ENCODE data around the gene EFNA5. TPM values are rescaled to one million over a fixed set of nuclear protein-coding genes. Genes with fewer than 3 reads are reported as not detected.

Gene EFNA5
- total RNA-seq, 1 experiment from 2014 or later, result 51.2 TPM

- H3K4me1 Mint-ChIP-seq (ENCODE audit: insufficient read depth, unreplicated experiment), result peaks cover 2% of the 10 kb centered on the region
Measured at GRCh38 chr5:107680099-107680498, 9.4 kb upstream of the EFNA5 start.

DNA sequence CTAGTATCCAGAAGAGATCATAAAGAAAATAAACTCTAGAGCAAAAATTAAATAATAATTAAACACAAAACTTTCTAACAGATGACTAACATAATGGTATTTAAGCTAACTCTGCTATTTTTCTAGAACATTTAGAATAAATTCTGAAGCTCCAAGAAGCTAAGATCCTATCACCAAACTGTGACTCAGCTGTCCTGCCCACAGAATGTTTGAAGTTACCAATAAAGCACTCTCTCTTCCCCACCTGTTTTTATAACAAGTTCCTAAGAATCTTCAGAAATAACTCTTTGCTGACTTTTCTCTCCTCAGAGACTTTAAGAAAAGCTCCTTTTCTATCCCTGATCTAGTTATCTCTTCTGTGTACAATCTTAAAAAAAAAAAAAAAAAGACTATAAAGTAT is 6.0 kb upstream of the EFNA5 start:
- H3K4me3 Mint-ChIP-seq (ENCODE audit: unreplicated experiment), result no peak overlapping the region
- ChIA-PET POLR2A (interaction anchor here (0.8 kb wide), 1 partner anchor 295 kb away, joined by 3 read pairs; no protein-coding TSS in a partner anchor), CTCF (interaction anchor here (0.7 to 1.4 kb wide), 6 partner anchors 51 to 1408 kb away, joined by 3 to 6 read pairs (median 4); no protein-coding TSS in a partner anchor)
- no peak overlapping the region for H3K27ac Mint-ChIP-seq (ENCODE audit: low read depth, unreplicated experiment)
- no peaks in the 10 kb centered on the region for H3K36me3 Mint-ChIP-seq (ENCODE audit: insufficient read depth, unreplicated experiment)
- BruUV-seq (replicated peaks), result no TSS peak
- no peaks in the 10 kb centered on the region for H3K27me3 Mint-ChIP-seq (ENCODE audit: insufficient read depth, unreplicated experiment)
- no peaks in the 10 kb centered on the region for H3K9me3 Mint-ChIP-seq (ENCODE audit: unreplicated experiment)
- no peak for DNase-seq (ENCODE audit: unreplicated experiment)
- TF ChIP-seq CTCF (IDR thresholded peaks at IDR 0.05; ENCODE audit: unreplicated experiment), result no peak
- H3K4me1 Mint-ChIP-seq (ENCODE audit: insufficient read depth, unreplicated experiment), result peaks cover 20% of the 10 kb centered on the region
- intact Hi-C loops (cut with micrococcal nuclease), result loop anchor here (10.0 kb wide), 1 partner anchor 1282 kb away; no protein-coding TSS in a partner anchor

More at GRCh38 chr5:107680099-107680498, 9.4 kb upstream of the EFNA5 start:
- BruUV-seq (replicated peaks), result no TSS peak
- DNase-seq (ENCODE audit: unreplicated experiment), result no peak
- no peak for TF ChIP-seq CTCF (IDR thresholded peaks at IDR 0.05; ENCODE audit: unreplicated experiment)
- intact Hi-C loops (cut with micrococcal nuclease), result no loop called here
- Mint-ChIP-seq H3K9me3 (ENCODE audit: unreplicated experiment) (no peaks in the 10 kb centered on the region), H3K36me3 (ENCODE audit: insufficient read depth, unreplicated experiment) (no peaks in the 10 kb centered on the region), H3K4me3 (ENCODE audit: unreplicated experiment) (no peak overlapping the region), H3K27me3 (ENCODE audit: insufficient read depth, unreplicated experiment) (no peaks in the 10 kb centered on the region), H3K27ac (ENCODE audit: low read depth, unreplicated experiment) (no peak overlapping the region)
- POLR2A ChIA-PET, result no interaction called here
- CTCF ChIA-PET, result interaction anchor here (1.2 to 1.6 kb wide), 2 partner anchors 9 to 66 kb away, joined by 3 to 4 read pairs; no protein-coding TSS in a partner anchor

DNA sequence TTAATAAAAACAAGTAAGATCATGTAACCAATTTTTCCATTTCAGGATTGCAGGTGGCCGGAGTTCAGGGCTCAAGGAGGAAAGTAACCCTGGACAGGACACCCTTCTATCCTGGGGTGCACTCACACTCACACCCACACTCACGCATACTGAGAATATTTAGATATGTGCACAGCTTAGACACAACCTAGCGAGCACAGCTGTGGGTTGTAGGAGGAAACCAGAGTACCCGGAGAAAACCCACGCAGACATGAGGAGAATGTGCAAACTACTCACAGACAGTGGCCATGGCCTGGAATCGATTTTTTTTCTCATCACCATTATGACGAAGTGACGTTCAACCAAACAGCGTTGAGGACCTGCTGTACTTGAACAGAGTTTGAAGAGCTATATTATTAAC is 4.5 kb upstream of the EFNA5 start:
- no peak for TF ChIP-seq CTCF (IDR thresholded peaks at IDR 0.05; ENCODE audit: unreplicated experiment)
- Mint-ChIP-seq H3K27ac (ENCODE audit: low read depth, unreplicated experiment) (peak overlapping the region; percentile 21), H3K27me3 (ENCODE audit: insufficient read depth, unreplicated experiment) (no peaks in the 10 kb centered on the region), H3K9me3 (ENCODE audit: unreplicated experiment) (no peaks in the 10 kb centered on the region), H3K36me3 (ENCODE audit: insufficient read depth, unreplicated experiment) (peaks cover 7% of the 10 kb centered on the region), H3K4me1 (ENCODE audit: insufficient read depth, unreplicated experiment) (peaks cover 20% of the 10 kb centered on the region), H3K4me3 (ENCODE audit: unreplicated experiment) (no peak overlapping the region)
- ChIA-PET POLR2A (interaction anchor here (1.0 to 2.0 kb wide), 3 partner anchors 22 to 101 kb away, joined by 4 to 5 read pairs (median 5); no protein-coding TSS in a partner anchor), CTCF (interaction anchor here (0.5 to 2.0 kb wide), 6 partner anchors 23 to 1553 kb away, joined by 3 to 7 read pairs (median 4); no protein-coding TSS in a partner anchor)
- BruUV-seq (replicated peaks), result no TSS peak
- DNase-seq (ENCODE audit: unreplicated experiment), result no peak
- intact Hi-C loops (cut with micrococcal nuclease), result loop anchor here (10.0 kb wide), 1 partner anchor 1280 kb away; no protein-coding TSS in a partner anchor

DNA sequence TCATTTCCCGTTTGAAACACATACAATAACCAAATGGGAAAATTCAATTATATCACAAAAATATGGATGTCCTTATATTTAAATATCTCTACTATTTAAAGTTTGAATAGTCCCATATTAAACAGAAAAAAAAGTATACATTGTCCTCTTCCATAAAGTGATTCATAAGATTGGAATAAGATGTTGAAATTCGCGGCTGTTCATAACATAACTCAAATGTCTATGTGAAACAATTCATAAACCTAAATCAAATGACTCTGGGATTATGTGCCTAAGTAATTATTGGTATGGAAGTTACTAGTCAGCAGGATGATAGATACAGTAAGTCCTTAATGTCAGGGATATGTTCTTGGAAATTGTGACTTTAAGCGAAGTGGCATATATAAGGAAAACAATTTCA is 3.9 kb upstream of the EFNA5 start:
- peaks cover 20% of the 10 kb centered on the region for H3K4me1 Mint-ChIP-seq (ENCODE audit: insufficient read depth, unreplicated experiment)
- H3K27ac Mint-ChIP-seq (ENCODE audit: low read depth, unreplicated experiment), result peak overlapping the region; percentile 21
- no peak overlapping the region for H3K4me3 Mint-ChIP-seq (ENCODE audit: unreplicated experiment)
- intact Hi-C loops (cut with micrococcal nuclease), result loop anchor here (5.0 to 10.0 kb wide), 4 partner anchors 572 to 1280 kb away; no protein-coding TSS in a partner anchor
- POLR2A ChIA-PET, result interaction anchor here (0.6 to 2.0 kb wide), 10 partner anchors 12 to 611 kb away, joined by 3 to 7 read pairs (median 4); no protein-coding TSS in a partner anchor
- DNase-seq (ENCODE audit: unreplicated experiment), result peak; percentile 56
- no peaks in the 10 kb centered on the region for H3K27me3 Mint-ChIP-seq (ENCODE audit: insufficient read depth, unreplicated experiment)
- no TSS peak for BruUV-seq (replicated peaks)
- no peak for TF ChIP-seq CTCF (IDR thresholded peaks at IDR 0.05; ENCODE audit: unreplicated experiment)
- H3K36me3 Mint-ChIP-seq (ENCODE audit: insufficient read depth, unreplicated experiment), result peaks cover 10% of the 10 kb centered on the region
- CTCF ChIA-PET, result interaction anchor here (0.6 to 2.0 kb wide), 15 partner anchors 11 to 1405 kb away, joined by 3 to 7 read pairs (median 4); no protein-coding TSS in a partner anchor
- no peaks in the 10 kb centered on the region for H3K9me3 Mint-ChIP-seq (ENCODE audit: unreplicated experiment)

Data from MCF 10A (cell line).